Measurements from ENCODE around the gene YAP1.
A peak's percentile ranks its signal among the peaks of the same experiment; 100 is the strongest.

YAP1 gene

DNA sequence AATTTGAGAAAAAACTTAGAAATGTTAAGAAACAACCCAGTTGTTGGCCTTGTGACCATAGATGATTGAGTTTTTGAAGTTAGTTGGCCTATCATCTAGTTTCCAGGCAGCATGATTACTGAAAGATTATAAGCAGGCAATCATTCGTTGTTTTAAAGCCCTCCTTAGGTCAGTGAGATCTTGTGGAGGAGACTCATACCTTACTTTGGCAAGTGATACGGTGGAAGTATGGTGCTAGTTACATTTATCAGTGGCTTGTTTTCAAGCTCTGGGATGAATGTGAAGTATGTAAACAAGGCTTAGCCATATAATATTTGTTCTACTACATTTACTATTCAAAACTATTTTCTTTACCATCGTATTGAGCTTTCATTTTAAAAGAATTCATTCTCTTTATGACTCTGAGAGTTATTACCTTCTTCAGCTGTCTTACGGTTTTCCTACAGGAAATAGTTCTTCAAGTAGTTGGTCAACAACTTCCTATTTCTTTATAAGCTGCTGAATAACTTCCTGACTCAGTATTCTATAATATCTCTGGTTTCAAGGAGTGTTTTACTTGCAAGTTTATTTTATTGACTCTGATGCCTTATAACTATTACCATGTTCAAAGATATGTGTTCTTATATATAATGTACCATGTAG, 7.3 kb downstream of the YAP1 start:
- peak in 1 of 3 donors; percentile 12 for DNase-seq

DNA sequence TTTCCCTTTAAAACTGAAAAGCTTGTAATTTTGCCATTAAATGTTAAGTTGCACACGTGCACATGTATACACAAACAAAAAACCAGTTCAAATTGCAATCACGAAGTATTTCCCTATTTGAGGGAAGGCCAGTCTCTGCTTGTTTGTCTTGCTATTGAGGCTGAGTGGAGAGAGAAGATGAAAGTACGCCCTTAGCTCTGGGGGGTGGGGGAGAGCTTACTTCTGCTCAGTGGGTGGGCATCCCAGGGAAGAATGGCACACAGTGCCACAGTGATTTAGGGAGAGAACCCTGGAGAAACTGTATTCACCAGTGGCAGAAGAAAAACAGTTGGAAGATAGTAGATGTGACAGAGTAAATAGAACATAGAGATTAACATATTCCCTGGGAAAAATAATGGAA, 8.7 kb downstream of the YAP1 start:
- no peak for DNase-seq

DNA sequence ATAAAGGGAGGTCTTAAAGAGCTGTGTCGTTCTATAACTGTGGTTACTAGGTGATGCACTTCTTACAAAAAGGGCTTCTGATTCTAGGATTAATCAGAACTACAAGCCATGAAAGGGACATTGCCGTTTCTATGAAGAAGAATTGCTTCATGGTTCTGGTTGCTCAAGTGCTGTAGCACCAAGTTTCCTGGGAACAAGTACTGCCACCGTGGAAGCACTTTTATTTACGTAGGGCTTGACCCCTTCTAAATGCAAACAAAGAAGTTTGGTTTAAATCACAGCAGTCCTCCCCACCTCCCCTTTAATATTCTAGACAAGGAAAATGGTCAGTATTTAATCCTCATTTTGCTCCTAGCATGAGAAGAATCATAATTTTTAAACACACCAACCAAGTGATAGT, 9.8 kb downstream of the YAP1 start:
- DNase-seq, result no peak

DNA sequence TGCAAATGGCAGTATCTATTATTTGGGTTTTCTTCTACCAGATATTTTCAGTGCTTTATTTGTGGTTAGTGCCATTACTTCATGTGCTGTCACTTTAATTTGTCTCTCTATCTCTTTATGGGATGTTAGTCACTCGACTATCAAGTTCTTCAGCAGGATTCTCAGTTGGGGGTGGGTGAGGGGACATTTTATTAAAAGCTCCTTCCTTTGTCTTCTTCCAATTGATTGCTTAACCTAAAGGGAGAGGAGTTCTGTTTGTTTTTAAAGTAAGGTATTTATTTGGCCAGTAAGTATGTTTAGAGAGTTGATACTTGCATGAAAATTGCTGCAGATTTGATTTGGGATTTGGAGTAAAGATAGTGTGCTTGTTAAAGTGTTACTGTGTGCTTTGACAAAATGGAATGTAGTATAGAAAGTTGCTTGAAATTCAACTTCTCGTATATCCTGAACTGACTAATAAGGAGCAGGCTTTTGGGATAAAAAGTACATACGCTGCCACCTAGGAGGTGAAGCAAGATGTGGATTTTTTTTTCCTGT, 10.3 kb downstream of the YAP1 start:
- no peak for DNase-seq

DNA sequence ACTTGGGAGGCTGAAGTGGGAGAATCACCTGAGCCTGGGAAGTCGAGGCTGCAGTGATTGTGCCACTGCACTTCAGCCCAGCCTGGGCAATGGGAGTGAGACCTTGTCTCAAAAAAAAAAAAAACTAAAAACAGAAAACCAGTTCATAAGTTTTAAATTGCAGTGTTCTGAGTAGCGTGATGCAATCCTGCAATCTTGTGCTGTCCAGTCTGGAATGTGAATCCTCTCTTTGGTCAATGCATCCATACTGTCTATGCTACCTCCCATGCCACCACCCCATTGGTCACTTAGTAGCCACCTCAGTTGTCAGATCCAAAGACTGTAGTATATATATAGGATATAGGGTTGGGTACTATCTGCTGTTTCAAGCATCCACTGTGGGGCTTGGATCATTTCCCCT, 11.1 kb downstream of the YAP1 start:
- DNase-seq, result no peak

DNA sequence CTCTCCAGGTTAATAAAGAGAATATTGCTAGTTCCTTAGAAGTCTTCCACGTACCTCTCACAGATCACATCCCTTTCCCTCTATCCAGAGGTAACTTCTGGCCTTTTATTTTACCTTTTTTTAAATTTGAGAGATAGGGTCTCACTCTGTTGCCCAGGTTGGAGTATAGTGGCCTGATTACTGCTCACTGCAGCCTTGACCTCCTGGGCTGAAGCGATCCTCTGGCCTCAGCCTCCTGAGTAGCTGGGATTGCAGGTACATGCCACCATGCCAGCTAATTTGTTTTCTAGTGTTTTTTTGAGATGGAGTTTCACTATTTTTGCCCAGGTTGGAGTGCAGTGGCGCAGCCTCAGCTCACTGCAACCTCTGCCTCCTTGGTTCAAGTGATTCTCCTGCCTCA, 24.4 kb downstream of the YAP1 start:
- no peak for DNase-seq

DNA sequence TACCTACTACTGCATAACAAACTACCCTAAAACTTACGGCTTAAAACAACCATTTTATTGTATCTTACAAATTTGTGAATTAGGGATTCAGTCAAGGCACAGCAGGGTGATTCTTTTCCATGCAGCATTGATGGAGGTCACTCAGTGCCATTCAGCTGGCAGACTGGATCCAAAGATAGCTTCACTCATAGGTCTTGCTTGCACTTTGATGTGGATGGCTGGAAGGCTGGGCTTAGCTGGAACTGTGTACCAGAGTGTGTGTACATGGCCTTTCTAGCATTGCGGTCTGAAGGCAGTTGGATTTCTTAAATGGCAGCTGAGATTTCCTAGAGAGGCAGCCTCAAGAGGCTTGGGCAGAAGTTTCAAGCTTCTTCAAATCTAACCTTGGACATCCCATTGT, 25.0 kb downstream of the YAP1 start:
- no peak for DNase-seq

DNA sequence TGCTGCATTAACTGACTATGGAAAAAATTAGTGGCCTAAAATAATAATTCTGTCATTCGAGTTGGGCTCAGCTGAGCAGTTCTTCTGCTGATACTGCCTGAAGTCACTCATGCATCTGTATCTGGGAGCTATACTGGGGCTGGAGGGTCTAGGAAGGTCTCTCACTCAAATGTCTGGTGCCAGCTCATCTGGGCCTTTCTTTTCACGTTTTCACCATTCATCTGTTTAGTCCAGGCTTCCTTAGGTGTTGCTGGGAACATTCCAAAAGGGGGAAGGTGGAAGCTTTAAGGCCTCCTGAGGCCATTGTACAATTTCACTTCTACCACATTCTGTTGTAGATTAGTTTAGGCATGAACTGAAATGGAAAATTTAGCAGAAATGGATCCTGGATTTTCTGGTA, 28.0 kb downstream of the YAP1 start:
- DNase-seq, result no peak

DNA sequence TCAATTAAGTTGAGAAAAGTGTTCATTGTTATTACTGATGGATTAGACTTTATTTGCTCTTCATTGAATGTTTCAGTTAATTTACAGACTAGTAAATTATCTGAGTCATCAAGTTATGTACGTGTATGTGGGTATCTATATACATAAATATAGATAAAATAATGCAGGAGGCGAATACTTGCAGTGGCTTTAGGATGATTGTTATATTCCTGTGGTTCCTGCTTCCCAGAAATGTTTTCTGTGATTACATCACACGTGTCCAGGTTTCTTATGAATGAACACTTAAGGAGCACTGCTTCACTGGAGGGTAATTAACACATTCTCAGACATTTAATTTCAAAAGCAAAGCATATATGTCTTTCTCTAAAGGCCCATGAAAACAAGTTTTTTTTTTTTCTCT, 28.4 kb downstream of the YAP1 start:
- DNase-seq, result no peak

DNA sequence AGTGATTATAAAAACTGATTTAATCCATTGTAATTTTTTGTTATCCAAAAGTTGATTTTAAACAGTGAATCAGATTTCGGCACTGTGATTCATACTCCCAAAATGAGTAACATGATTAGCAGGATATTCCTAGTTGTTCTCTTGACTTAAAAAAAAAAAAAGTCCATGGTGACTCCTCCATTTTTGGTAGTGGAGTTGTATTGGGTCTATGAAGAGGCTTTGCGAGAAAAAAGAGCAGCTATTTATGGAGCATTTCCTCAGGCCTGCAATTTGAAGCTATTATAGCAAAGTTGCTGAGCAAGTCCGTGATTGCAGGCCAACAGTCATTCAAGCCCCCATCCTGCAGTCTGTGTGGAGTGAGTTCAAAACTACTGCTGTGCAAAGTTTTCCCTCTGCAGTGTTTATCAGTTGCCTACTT, 28.8 kb downstream of the YAP1 start:
- no peak for DNase-seq

DNA sequence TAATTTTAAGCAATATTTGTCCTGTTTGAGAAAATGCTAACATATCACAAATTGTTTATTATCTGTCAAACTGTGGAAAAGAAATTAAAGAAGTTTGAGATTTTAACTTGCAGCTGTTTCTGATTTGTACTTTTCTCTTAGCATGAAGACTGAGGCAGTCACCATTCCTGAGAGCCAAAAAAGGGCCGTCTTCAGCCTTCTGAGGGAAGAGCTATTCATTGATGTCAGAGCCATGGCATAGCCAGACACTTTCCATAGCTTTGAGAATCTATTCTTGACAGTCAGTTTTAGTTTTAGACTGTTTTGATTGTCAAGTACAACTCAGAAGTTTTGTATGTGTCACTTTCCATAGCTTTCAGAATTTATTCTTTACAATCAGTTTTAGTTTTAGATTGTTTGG, 32.1 kb downstream of the YAP1 start:
- no peak for DNase-seq

DNA sequence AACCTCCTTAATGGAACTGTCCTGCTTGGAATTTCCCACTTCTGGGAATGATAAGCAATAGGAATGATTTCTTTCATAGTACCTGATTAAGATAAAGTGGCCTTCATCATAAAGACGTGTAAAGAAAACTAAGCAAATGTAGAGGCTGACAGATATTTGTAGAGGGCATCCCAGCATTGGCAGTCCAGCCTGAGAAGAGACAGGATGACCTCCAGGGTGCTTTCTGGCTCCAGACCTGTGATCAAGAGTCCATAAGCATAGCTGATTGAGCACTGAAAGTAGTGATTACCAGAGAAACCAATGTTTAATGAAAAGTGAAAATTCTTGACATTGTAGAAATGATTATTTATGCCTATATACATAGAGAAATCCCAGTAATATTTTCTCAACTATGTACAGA, 33.6 kb downstream of the YAP1 start:
- DNase-seq, result no peak

DNA sequence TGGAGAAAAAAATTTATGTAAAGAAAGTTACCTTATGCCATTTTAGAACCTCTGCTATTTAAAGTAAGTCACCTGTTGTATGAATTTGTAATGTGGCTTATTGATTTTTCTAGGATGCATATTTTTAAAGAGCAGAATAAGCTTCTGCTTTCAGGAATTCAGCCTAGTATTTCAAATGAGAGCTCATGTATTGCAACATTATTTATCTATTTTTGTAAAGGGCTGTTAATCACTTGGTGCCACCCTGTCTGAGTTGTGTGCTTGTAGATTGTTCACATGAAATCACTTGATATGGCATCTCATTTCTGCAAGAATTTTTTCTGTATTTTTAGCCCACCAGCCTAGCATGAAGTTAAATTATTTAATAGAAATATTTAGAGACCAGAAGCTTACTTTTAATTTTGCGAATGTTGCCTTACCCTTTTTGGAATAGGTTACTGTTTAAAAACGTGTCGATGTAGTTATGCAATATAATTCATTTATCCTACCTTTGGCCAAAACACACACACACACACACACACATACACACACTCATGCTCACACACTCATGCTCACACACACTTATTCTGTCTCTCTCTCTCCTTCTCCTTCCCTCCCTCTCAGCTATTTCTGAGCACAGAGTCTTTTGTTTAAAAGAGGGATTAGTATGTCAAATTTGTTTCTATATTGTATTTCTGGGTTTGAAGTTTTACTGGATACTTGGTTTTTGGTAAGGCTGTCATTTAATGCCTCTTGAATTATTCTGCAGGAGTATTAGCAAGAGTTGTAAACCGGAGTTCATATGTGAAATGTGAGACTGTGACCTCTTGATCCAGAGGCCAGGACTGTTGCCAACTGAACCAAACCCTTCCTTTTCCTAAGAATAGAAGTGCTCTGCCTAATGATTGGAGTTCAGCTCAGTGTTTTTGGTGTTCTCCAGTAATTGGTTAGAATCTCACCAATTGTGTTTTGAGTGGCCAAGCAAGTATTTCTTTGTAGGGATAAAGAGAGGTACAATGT, 34.4 kb downstream of the YAP1 start:
- no peak for DNase-seq

DNA sequence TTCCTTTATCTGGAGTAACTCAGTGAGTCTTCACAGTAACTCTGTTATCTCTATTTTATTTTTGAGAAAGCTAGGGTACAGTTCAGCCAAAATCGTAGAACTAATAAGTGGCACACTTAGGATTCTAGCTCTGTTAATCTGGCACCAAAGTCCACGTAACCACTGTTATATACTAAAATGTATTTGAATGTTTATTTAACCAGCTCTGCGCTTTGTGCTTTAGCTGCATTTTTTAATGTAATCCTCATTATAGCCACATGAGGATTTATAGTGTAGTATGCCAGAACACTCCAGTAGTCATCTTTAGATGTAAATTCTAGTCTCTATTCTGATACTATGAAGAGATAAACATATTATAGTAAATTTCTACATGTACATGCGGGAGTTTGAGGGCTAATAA, 36.8 kb downstream of the YAP1 start:
- no peak for DNase-seq

DNA sequence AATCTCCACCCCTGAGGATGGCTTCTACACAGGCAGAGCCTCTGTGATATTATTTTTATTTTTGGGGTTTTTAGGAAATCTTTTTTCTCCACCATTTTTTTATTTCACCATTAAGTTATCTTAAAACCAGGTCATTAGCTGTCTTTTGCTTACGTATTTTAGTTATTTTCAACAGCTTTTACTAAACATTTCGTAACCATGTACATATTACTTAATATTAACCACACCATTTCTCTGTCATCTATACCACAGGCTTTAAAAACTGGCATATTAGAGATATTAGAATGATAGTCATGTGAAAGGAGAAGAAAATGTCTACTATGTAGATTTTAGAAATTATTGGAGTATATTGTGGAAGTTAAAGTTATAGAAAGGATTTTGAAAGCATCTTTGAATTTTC, 37.4 kb downstream of the YAP1 start:
- no peak for DNase-seq

DNA sequence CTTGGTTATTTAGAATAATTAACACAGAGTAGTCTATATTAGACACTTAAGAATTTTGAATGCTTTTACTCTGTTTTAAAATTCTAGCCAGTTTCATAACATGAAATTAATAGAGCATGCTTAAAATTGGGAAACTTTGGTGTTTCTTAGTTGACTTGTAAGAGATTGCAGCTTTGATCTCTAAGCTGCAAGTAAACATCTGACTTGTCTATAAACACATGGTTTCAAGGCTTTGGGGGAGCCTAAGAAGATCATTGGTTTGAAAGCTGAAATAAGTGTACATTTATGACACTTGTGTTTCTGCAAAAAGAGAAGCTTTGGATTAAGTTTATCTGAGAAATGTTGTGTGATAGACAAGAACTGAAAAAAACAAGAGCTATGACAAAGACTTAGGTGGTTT, 37.8 kb downstream of the YAP1 start:
- DNase-seq, result no peak

DNA sequence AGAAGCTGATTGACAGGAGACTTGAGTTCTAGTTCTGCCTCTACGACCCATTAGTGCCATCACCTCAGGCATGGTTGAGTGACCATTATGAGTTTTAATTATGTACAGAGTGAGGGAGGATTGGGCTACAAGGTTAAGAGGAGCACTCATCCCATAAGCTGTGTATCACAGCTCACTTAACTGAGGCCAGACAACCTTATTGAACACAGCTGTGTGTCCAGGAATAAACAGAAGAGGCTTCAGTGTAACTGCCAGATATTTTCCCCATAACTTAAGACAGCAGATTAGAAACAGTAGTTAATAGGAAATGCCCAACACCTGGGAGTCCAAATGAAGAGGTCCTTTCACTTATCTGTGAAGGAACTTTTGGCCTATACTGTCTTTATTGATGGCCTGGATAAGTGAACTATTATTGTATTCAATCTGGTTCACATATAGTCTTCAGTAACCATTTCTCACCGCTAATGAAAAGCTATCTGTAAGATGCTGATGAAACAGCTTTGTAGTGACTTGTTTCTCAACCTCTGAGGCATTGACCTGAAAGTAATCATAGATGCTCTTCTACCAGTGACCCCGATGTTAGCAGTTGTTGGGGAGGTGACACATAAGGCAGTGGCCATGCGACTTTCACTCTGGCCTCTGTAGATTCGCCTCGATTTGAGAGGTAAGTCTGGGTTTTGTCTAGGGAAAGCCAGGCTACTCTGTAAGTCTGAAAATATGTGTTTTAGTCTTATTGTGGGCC, 41.7 kb downstream of the YAP1 start:
- no peak for DNase-seq

DNA sequence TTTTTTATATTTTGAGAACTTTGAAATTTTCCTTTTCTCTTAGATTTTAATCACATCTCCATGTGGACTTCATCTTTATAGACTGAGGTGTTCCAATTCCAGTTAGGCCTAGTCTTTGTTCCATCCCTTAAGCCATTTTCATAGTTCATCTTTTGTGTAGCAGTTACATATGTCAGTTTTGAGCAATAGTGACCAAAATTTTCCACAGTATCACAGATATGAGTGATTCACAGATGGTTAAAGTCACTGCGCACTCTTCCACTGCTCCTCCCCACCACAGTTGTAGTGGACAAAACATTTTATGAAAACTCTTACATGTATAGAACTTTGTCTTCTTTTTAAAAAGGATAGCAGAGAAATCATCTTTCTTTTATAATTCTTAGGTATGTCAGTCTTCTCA, 42.8 kb downstream of the YAP1 start:
- no peak for DNase-seq

DNA sequence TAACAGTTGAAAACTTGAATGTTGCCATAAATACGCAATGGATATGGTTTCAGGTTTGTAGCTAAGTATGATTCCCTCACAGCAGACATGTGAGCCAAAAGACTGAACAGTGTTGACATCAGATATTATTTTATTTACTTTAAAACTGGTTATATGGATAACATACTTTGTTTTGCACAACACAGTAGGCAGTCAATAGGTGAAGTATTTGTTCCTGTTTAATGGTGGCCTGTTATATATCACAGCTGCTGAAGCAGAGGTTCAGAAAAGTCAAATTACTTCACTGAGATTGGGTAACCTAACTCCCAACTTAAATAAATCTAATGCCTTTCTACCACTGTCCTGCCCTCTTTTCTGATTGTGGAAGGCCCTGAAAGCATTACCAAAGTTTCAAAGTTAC, 44.6 kb downstream of the YAP1 start:
- no peak for DNase-seq

DNA sequence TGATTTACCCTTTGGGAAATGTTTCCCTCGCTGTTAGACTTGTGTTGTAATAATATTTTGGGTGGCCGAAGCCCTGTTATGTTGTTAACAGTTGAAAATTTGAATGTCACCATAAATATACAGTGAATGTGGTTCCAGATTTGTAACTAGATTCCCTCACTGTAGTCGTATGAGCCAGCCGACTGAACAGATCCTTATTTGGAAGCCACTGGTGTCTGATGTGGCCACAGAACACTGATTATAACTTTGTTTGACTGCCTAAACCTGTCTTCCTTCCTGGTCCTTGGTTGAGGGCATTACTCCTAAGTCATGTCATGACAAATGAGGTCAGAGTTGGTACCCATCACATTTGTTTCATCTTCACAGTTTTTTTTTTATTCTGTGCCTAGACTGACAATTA, 45.4 kb downstream of the YAP1 start:
- DNase-seq, result no peak

DNA sequence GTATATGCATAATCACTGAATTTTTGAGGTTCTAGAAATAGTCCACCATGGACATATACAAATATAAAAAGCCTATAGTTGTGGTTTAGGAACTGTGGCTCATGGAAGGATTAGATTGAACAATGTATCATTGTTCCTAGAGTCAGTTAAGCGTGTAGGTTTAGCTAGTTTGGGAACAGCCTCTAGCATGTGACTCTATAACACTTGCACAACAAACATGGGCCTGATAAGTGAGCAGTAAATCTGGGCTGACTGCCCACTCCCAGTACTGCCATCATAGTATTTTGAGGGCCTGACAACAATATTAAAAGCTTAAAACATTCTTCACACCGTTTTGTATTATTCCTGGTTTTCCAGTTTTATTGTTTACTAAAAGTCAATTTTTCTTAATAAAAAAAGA, 47.0 kb downstream of the YAP1 start:
- DNase-seq, result no peak

DNA sequence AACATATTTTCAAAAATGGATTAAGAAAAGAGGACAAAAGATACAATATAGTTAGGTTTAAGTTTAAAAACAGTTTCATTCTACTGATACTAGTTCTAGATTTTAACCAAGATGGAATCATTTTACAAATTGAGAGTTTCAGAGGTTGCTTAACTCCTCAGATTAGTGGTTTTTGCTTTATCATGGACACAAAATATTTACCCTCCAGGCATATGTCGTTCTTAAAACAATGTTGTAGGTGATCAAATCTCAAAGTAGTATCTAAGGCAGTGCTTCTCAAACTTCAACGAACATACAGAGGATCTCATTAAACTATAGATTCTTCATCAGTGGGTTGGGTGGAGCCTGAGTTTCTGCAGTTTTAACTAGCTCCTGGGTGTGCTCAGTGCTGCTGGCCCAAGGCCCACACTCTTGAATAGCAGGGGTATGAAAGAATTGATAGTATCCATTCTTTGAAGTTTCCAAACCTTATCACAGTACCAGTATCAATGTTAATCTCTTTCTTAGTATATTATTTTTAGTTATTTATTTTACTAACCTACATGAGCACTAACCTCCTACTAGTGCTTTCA, 48.0 kb downstream of the YAP1 start:
- no peak for DNase-seq

DNA sequence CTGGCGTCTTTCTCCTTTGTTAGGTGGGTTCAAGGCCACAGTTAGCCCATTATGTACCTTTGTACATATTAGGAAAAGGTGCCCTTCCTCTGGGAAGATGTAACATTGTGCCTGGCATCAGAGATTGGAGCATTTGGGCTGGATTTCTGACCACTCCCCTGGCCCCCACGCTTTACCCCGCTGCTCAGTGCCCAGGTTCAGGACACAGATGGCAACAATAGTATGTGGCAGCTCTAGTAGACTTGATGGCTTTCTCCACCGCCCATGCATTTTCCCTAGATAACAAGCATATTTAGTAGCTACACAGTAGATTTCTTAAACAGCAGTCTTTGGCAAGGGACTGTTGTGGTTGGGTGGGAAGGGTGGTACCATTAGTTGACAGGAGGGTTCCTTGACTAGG, 53.1 kb downstream of the YAP1 start:
- DNase-seq, result no peak

Measured in suppressor macrophage treated with lipopolysaccharide for 1 hour (primary cell).